Neural progenitor cell (in vitro differentiated cells): Measurements from ENCODE around the gene CCR1. TPM values are rescaled to one million over a fixed set of nuclear protein-coding genes. Genes with fewer than 3 reads are reported as not detected.
"Not testable (repeated sequence)": the region's sequence is repeated elsewhere in the genome, so short reads cannot be mapped to it uniquely, and the experiment has no call there.

Source experiments
- DNase-seq: peaks from one replicate; pipeline ENCODE4 v3.0.0-alpha.2; 2016; ENCODE audit warnings: low spot score
- H2AFZ ChIP-seq: fragments of 200-600 bp; sonication (generic); replicated peaks from 2 replicates; pipeline ENCODE4 v1.6.1; 2016; ENCODE audit warnings: antibody characterized with exemption
- H3F3A ChIP-seq: fragments of 200-600 bp; sonication (generic); 2 replicates; pipeline ENCODE4 v1.6.1; 2016; ENCODE audit warnings: antibody characterized with exemption, low read depth
- H3K27ac ChIP-seq: fragments of 200-600 bp; sonication (generic); 2 replicates; pipeline ENCODE4 v1.5.1; 2016; ENCODE audit warnings: mild to moderate bottlenecking
- H3K27me3 ChIP-seq: fragments of 200-600 bp; sonication (generic); 2 replicates; pipeline ENCODE4 v1.6.1; 2016; ENCODE audit warnings: mild to moderate bottlenecking, moderate library complexity
- H3K36me3 ChIP-seq: fragments of 200-600 bp; sonication (generic); 2 replicates; pipeline ENCODE4 v1.5.1; 2016
- H3K4me1 ChIP-seq: fragments of 200-600 bp; sonication (generic); 2 replicates; pipeline ENCODE4 v1.6.1; 2016; ENCODE audit warnings: mixed run types
- H3K4me2 ChIP-seq: fragments of 200-600 bp; sonication (generic); 2 replicates; pipeline ENCODE4 v1.6.1; 2016
- H3K4me3 ChIP-seq: fragments of 200-600 bp; sonication (generic); 2 replicates; pipeline ENCODE4 v1.5.1; 2016
- H3K79me2 ChIP-seq: fragments of 200-600 bp; sonication (generic); 2 replicates; pipeline ENCODE4 v1.6.1; 2016; ENCODE audit warnings: low read depth
- H3K9ac ChIP-seq: fragments of 200-600 bp; sonication (generic); 2 replicates; pipeline ENCODE4 v1.6.1; 2016
- H3K9me3 ChIP-seq: fragments of 200-600 bp; sonication (generic); 2 replicates; pipeline ENCODE4 v1.5.1; 2016; ENCODE audit warnings: low read depth
- H4K20me1 ChIP-seq: fragments of 200-600 bp; sonication (generic); 2 replicates; pipeline ENCODE4 v1.6.1; 2016; ENCODE audit warnings: low read depth
- H3K27ac Mint-ChIP-seq: 3 replicates; pipeline ENCODE4 v1.8.0; 2021; ENCODE audit warnings: mixed read lengths
- H3K27me3 Mint-ChIP-seq: 2 replicates; pipeline ENCODE4 v1.8.0; 2022; ENCODE audit warnings: low read depth, mild to moderate bottlenecking, inconsistent platforms, moderate library complexity, mixed read lengths; ENCODE audit not compliant: insufficient read depth
- H3K36me3 Mint-ChIP-seq: 3 replicates; pipeline ENCODE4 v1.8.0; 2021; ENCODE audit warnings: mixed read lengths
- H3K4me1 Mint-ChIP-seq: 3 replicates; pipeline ENCODE4 v1.8.0; 2021; ENCODE audit warnings: mixed read lengths
- H3K4me3 Mint-ChIP-seq: 3 replicates; pipeline ENCODE4 v1.8.0; 2021; ENCODE audit warnings: mild to moderate bottlenecking, moderate library complexity, mixed read lengths
- H3K9me3 Mint-ChIP-seq: 3 replicates; pipeline ENCODE4 v1.8.0; 2020; ENCODE audit warnings: mixed read lengths
- CTCF ChIP-seq: fragments of 200-600 bp; sonication (generic); IDR thresholded peaks from 2 replicates; pipeline ENCODE4 v1.5.1; 2017; ENCODE audit warnings: antibody characterized with exemption, mild to moderate bottlenecking
- EZH2 ChIP-seq: fragments of 200-600 bp; sonication (generic); IDR thresholded peaks from 2 replicates; pipeline ENCODE4 v1.6.1; 2017; ENCODE audit warnings: antibody characterized with exemption, mild to moderate bottlenecking, moderate library complexity
- EZH2phosphoT487 ChIP-seq: fragments of 200-600 bp; sonication (generic); IDR thresholded peaks from 2 replicates; pipeline ENCODE4 v1.6.1; 2017; ENCODE audit warnings: antibody characterized with exemption
- total RNA-seq: library from RNA; depleted of rRNA; stranded (reverse); fragments of >200 nt; gene quantifications from 2 replicates; pipeline ENCODE4 v1.2.3, GENCODE V29; 2015; ENCODE audit warnings: low replicate concordance

The CCR1 gene
- total RNA-seq, 1 donor from 2014 or later, result not detected

- H3K79me2 ChIP-seq, result no peaks in the 10 kb centered on the region
- no peak overlapping the region for H3K4me3 Mint-ChIP-seq
- H3K4me2 ChIP-seq, result no peak overlapping the region
- no peaks in the 10 kb centered on the region for H4K20me1 ChIP-seq
- TF ChIP-seq EZH2phosphoT487 (no peak), CTCF (no peak)
- H3K36me3 ChIP-seq, result no peaks in the 10 kb centered on the region
- no peaks in the 10 kb centered on the region for H3K36me3 Mint-ChIP-seq
- H2AFZ ChIP-seq, result no peak overlapping the region
- H3K4me3 ChIP-seq, result no peak overlapping the region
- H3K9me3 ChIP-seq, result no peaks in the 10 kb centered on the region
- no peaks in the 10 kb centered on the region for H3K4me1 Mint-ChIP-seq
- H3K27me3 Mint-ChIP-seq, result peaks cover 5% of the 10 kb centered on the region
- H3K27ac Mint-ChIP-seq, result no peak overlapping the region
- no peak overlapping the region for H3K27ac ChIP-seq
- no peak overlapping the region for H3K9ac ChIP-seq
- DNase-seq, result no peak
- H3K27me3 ChIP-seq, result no peaks in the 10 kb centered on the region
- no peaks in the 10 kb centered on the region for H3F3A ChIP-seq
- H3K9me3 Mint-ChIP-seq, result no peaks in the 10 kb centered on the region
- H3K4me1 ChIP-seq, result peaks cover 4% of the 10 kb centered on the region
These were observed 940 bp upstream of the CCR1 start for GRCh38 chr3:46209053-46209452.

GRCh38 chr3:46207514-46207913, 599 bp downstream of the CCR1 start:
- peak overlapping the region; percentile 99 for H2AFZ ChIP-seq
- H3K4me3 Mint-ChIP-seq, H3K27ac Mint-ChIP-seq, H3K79me2 ChIP-seq, H3K36me3 ChIP-seq, H3K36me3 Mint-ChIP-seq, H4K20me1 ChIP-seq, H3K4me3 ChIP-seq, H3K4me1 ChIP-seq, H3K9me3 Mint-ChIP-seq, H3K4me1 Mint-ChIP-seq, H3K27me3 Mint-ChIP-seq, H3F3A ChIP-seq, H3K9ac ChIP-seq, H3K4me2 ChIP-seq, H3K9me3 ChIP-seq, H3K27me3 ChIP-seq, DNase-seq, H3K27ac ChIP-seq: not testable (repeated sequence)

GRCh38 chr3:46206282-46207015, 1.7 kb downstream of the CCR1 start:
- H3K9me3 ChIP-seq, result no peaks in the 10 kb centered on the region
- Mint-ChIP-seq H3K4me1 (no peaks in the 10 kb centered on the region), H3K9me3 (no peaks in the 10 kb centered on the region), H3K4me3 (no peak overlapping the region), H3K36me3 (no peaks in the 10 kb centered on the region), H3K27ac (no peak overlapping the region), H3K27me3 (peaks cover 6% of the 10 kb centered on the region)
- TF ChIP-seq EZH2 (no peak), EZH2phosphoT487 (no peak), CTCF (no peak)
- no peak overlapping the region for H3K4me3 ChIP-seq
- H3F3A ChIP-seq, result no peaks in the 10 kb centered on the region
- no peak overlapping the region for H3K27ac ChIP-seq
- no peaks in the 10 kb centered on the region for H3K79me2 ChIP-seq
- DNase-seq, result no peak
- H3K9ac ChIP-seq, result no peak overlapping the region
- no peak overlapping the region for H2AFZ ChIP-seq
- no peaks in the 10 kb centered on the region for H4K20me1 ChIP-seq
- H3K36me3 ChIP-seq, result no peaks in the 10 kb centered on the region
- H3K4me2 ChIP-seq, result no peak overlapping the region
- no peaks in the 10 kb centered on the region for H3K27me3 ChIP-seq
- peaks cover 4% of the 10 kb centered on the region for H3K4me1 ChIP-seq

- H3K4me3 Mint-ChIP-seq, result no peak overlapping the region
- Histone ChIP-seq H3K27me3 (no peaks in the 10 kb centered on the region), H3K4me3 (no peak overlapping the region), H2AFZ (no peak overlapping the region), H4K20me1 (no peaks in the 10 kb centered on the region), H3K9ac (no peak overlapping the region), H3K27ac (no peak overlapping the region), H3K4me2 (no peak overlapping the region), H3K9me3 (no peaks in the 10 kb centered on the region), H3K4me1 (peaks cover 4% of the 10 kb centered on the region), H3F3A (no peaks in the 10 kb centered on the region), H3K36me3 (no peaks in the 10 kb centered on the region), H3K79me2 (no peaks in the 10 kb centered on the region)
- no peaks in the 10 kb centered on the region for H3K4me1 Mint-ChIP-seq
- H3K36me3 Mint-ChIP-seq, result no peaks in the 10 kb centered on the region
- H3K27ac Mint-ChIP-seq, result peak overlapping the region; percentile 43
- DNase-seq, result no peak
- H3K27me3 Mint-ChIP-seq, result peaks cover 6% of the 10 kb centered on the region
- TF ChIP-seq EZH2 (no peak), CTCF (no peak), EZH2phosphoT487 (no peak)
- no peaks in the 10 kb centered on the region for H3K9me3 Mint-ChIP-seq
These were observed 2.7 kb downstream of the CCR1 start for GRCh38 chr3:46205286-46205960.
